ENCODE results near the gene AGAP1.

Gene AGAP1

GRCh38 chr2:236171181-236171679 lies 677.4 kb downstream of the AGAP1 start:
- DNase-seq (ENCODE audit: low read depth in 2 of 2): no peak

- no peak for DNase-seq (ENCODE audit: low read depth in 2 of 2)
Measured at GRCh38 chr2:236171680-236172254, 677.9 kb downstream of the AGAP1 start.

- no peak for DNase-seq (ENCODE audit: low read depth in 2 of 2)
Measured at GRCh38 chr2:236172255-236173035, 678.6 kb downstream of the AGAP1 start.

- DNase-seq (ENCODE audit: low read depth in 2 of 2): no peak
Measured at GRCh38 chr2:236173036-236173728, 679.3 kb downstream of the AGAP1 start.

- DNase-seq (ENCODE audit: low read depth in 2 of 2): no peak
Measured at GRCh38 chr2:236173729-236174607, 680.1 kb downstream of the AGAP1 start.

- DNase-seq (ENCODE audit: low read depth in 2 of 2): no peak
Measured at GRCh38 chr2:236175548-236176150, 681.8 kb downstream of the AGAP1 start.

GRCh38 chr2:236176417-236176816 lies 682.6 kb downstream of the AGAP1 start:
- DNase-seq (ENCODE audit: low read depth in 2 of 2): no peak

GRCh38 chr2:236176951-236177350 lies 683.1 kb downstream of the AGAP1 start:
- no peak for DNase-seq (ENCODE audit: low read depth in 2 of 2)

- DNase-seq (ENCODE audit: low read depth in 2 of 2): no peak
Measured at GRCh38 chr2:236177604-236177966, 683.7 kb downstream of the AGAP1 start.

- DNase-seq (ENCODE audit: low read depth in 2 of 2): no peak
Measured at GRCh38 chr2:236177967-236178889, 684.4 kb downstream of the AGAP1 start.

- DNase-seq (ENCODE audit: low read depth in 2 of 2): no peak
Measured at GRCh38 chr2:236178890-236179235, 685.0 kb downstream of the AGAP1 start.

- no peak for DNase-seq (ENCODE audit: low read depth in 2 of 2)
Measured at GRCh38 chr2:236179236-236180075, 685.6 kb downstream of the AGAP1 start.

GRCh38 chr2:236180076-236180816 lies 686.4 kb downstream of the AGAP1 start:
- no peak for DNase-seq (ENCODE audit: low read depth in 2 of 2)

- no peak for DNase-seq (ENCODE audit: low read depth in 2 of 2)
Measured at GRCh38 chr2:236180831-236181453, 687.1 kb downstream of the AGAP1 start.
